NCI-H146 treated with DMSO at 0.1 percent for 48 hours (cell line): ENCODE results near the gene ITPK1.
"Not testable (repeated sequence)": the region's sequence is repeated elsewhere in the genome, so short reads cannot be mapped to it uniquely, and the experiment has no call there.

Experiments
- DNase-seq: peaks from one replicate; lab custom pipeline; 2025; ENCODE audit not compliant: unreplicated experiment; lab: John Stamatoyannopoulos, UW

Gene ITPK1

GRCh38 chr14:93062013-93062412 lies 53.7 kb downstream of the ITPK1 start:
- not testable (repeated sequence) for DNase-seq

GRCh38 chr14:93061380-93062012 lies 54.2 kb downstream of the ITPK1 start:
- no peak for DNase-seq

GRCh38 chr14:93060841-93061240 lies 54.9 kb downstream of the ITPK1 start:
- no peak for DNase-seq

GRCh38 chr14:93059917-93060545 lies 55.7 kb downstream of the ITPK1 start:
- no peak for DNase-seq

GRCh38 chr14:93059260-93059659 lies 56.5 kb downstream of the ITPK1 start:
- DNase-seq = no peak

- no peak for DNase-seq
Measured at GRCh38 chr14:93057586-93058280, 58.0 kb downstream of the ITPK1 start.

GRCh38 chr14:93056840-93057585 lies 58.7 kb downstream of the ITPK1 start:
- no peak for DNase-seq

- DNase-seq = no peak
Measured at GRCh38 chr14:93056166-93056839, 59.4 kb downstream of the ITPK1 start.

- DNase-seq = no peak
Measured at GRCh38 chr14:93055651-93056115, 60.0 kb downstream of the ITPK1 start.

GRCh38 chr14:93054876-93055275 lies 60.8 kb downstream of the ITPK1 start:
- DNase-seq = no peak

GRCh38 chr14:93054006-93054405 lies 61.7 kb downstream of the ITPK1 start:
- DNase-seq = no peak

- DNase-seq = no peak
Measured at GRCh38 chr14:93051600-93052546, 63.9 kb downstream of the ITPK1 start.

GRCh38 chr14:93050761-93051160 lies 65.0 kb downstream of the ITPK1 start:
- DNase-seq = no peak

GRCh38 chr14:93049867-93050331 lies 65.8 kb downstream of the ITPK1 start:
- DNase-seq = no peak

- no peak for DNase-seq
Measured at GRCh38 chr14:93049315-93049714, 66.4 kb downstream of the ITPK1 start.

- DNase-seq = no peak
Measured at GRCh38 chr14:93048843-93049242, 66.9 kb downstream of the ITPK1 start.

- no peak for DNase-seq
Measured at GRCh38 chr14:93047661-93048060, 68.1 kb downstream of the ITPK1 start.

GRCh38 chr14:93047157-93047556 lies 68.6 kb downstream of the ITPK1 start:
- DNase-seq = no peak

GRCh38 chr14:93046705-93047050 lies 69.0 kb downstream of the ITPK1 start:
- DNase-seq = no peak
